ENCODE results near the gene STIM2.

DNA sequence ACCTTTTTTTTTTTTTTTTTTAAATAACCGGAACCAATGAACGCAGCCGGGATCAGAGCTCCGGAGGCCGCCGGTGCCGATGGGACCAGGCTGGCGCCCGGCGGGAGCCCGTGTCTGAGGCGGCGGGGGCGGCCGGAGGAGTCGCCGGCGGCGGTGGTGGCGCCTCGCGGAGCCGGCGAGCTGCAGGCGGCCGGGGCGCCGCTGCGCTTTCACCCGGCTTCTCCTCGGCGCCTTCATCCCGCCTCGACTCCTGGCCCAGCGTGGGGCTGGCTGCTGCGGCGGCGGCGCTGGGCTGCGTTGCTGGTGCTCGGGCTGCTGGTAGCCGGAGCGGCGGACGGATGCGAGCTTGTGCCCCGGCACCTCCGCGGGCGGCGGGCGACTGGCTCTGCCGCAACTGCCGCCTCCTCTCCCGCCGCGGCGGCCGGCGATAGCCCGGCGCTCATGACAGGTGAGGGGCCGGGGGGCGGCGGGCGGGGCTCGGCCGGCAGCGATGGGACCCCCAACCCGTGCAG, 337 bp downstream of the STIM2 start:
- TF ChIP-seq EZH2 (optimal IDR thresholded peaks at IDR 0.05; ENCODE audit: low read depth, low read length), result no peak
- TF ChIP-seq, protein P1, sequence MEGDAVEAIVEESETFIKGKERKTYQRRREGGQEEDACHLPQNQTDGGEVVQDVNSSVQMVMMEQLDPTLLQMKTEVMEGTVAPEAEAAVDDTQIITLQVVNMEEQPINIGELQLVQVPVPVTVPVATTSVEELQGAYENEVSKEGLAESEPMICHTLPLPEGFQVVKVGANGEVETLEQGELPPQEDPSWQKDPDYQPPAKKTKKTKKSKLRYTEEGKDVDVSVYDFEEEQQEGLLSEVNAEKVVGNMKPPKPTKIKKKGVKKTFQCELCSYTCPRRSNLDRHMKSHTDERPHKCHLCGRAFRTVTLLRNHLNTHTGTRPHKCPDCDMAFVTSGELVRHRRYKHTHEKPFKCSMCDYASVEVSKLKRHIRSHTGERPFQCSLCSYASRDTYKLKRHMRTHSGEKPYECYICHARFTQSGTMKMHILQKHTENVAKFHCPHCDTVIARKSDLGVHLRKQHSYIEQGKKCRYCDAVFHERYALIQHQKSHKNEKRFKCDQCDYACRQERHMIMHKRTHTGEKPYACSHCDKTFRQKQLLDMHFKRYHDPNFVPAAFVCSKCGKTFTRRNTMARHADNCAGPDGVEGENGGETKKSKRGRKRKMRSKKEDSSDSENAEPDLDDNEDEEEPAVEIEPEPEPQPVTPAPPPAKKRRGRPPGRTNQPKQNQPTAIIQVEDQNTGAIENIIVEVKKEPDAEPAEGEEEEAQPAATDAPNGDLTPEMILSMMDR (IDR thresholded peaks at IDR 0.05; ENCODE audit: low read length), result no peak
- TF ChIP-seq EZH2phosphoT487 (IDR thresholded peaks at IDR 0.05; ENCODE audit: low read length), result no peak

Measured in MM.1S (cell line).